ENCODE measurements around the gene SLC2A4RG. TPM values are rescaled to one million over a fixed set of nuclear protein-coding genes. Genes with fewer than 3 reads are reported as not detected.

Gene SLC2A4RG
- total RNA-seq, 8 experiments from 2014 or later = 19.8 to 57.5 (median 36.4) TPM

GRCh38 chr20:63749597-63750508 lies 10.3 kb downstream of the SLC2A4RG start:
- ATAC-seq (replicated peaks in 6 of 8) = no peak
- in situ Hi-C loops (cut with MboI; ENCODE audit: low pct_unique_long_range_greater_than_20kb in 2 of 9, low sequenced_read_pairs in 9 of 9, unreplicated experiment in 9 of 9) = loop anchor here in 1 of 9 experiments (25.0 kb wide), 1 partner anchor 112 kb away; the partner anchor contains the start of genes ABHD16B and TPD52L2
- no peak overlapping the region for H3K27ac ChIP-seq
- H3K4me1 ChIP-seq (replicated peaks in 1 of 2) = peaks cover 0 to 4% of the 10 kb centered on the region in 2 donors
- H3K4me3 ChIP-seq = no peak overlapping the region
- 43 to 100% (median 93%) methylated on average over 1 to 8 of the region's 16 CpGs; no CpG with 5 or more reads in 1 of the 10 experiments for WGBS, 10 experiments

DNA sequence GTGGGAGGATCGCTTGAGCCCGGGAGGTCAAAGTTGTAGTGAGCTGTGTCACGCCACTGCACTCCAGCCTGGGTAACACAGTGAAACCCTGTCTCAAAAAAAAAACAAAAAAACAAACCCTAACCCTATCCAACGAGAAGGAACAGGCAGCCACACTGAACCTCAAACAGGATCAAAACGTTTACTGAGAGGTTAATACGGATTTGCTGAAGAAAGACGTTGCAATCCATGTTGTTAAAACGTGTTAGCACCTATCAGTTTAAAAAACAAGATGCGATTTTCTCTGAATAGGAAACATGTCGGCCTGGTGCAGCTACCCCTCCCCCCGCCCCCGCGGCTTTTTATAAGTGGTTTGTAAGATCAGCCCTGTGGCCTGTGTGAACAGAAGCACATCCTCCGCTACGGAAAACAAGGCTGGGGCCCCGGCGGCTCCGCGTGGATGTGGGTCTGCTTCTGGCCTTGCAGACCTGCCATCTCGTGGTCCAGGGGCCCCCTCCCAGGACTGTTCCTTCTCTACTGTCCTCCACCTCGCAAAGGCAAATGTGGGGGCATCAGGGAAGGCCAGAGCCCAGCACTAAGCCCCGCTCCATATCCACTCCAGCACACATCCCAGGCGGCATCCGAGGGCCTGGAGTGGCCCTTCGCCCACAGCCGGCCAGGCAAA lies 11.4 kb downstream of the SLC2A4RG start:
- 32 to 74% (median 63%) methylated on average over 4 to 15 of the region's 26 CpGs; no CpG with 5 or more reads in 4 of the 10 experiments for WGBS, 10 experiments
- H3K4me1 ChIP-seq (replicated peaks in 1 of 2) = peaks cover 0 to 4% of the 10 kb centered on the region in 2 donors
- peak overlapping the region in 1 of 2 donors; percentile 47 for H3K27ac ChIP-seq
- ATAC-seq (replicated peaks in 6 of 8) = no peak
- no peak overlapping the region for H3K4me3 ChIP-seq
- in situ Hi-C loops (cut with MboI; ENCODE audit: low pct_unique_long_range_greater_than_20kb in 2 of 9, low sequenced_read_pairs in 9 of 9, unreplicated experiment in 9 of 9) = loop anchor here in 1 of 9 experiments (25.0 kb wide), 1 partner anchor 111 kb away; the partner anchor contains the start of genes ABHD16B and TPD52L2

DNA sequence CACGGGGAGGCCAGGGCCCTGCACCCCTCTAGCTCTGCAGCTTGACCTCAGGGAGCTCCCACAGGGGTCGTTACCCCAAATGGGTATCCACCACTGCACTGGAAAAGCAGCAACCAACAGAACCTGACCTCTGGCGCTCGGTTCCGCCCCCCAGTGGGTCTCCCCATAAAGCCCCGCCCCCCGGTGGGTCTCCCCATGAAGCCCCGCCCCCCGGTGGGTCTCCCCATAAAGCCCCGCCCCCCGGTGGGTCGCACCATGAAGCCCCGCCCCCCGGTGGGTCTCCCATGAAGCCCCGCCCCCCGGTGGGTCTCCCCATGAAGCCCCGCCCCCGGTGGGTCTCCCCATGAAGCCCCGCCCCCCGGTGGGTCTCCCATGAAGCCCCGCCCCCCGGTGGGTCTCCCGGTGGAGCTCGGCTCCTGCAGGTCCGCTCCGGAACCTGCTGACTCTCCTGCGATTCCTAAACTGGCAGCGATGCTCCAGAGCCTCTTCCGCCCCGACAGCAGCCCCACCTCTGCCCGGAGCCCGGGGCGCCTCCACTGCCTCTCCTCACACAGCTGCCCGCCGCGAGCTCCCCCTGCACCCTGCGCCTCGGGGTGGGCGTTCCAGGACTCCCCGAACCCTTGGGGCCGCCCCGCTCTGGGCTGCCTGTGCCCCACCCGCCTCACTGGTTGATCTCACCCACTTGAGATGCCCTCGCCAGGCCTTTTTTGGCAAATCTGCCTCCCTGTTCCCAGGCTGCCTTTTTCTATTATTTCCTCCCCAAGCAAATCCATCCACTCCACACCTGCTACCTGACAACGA lies 12.1 kb downstream of the SLC2A4RG start:
- H3K4me1 ChIP-seq (replicated peaks in 1 of 2) = peaks cover 0 to 4% of the 10 kb centered on the region in 2 donors
- H3K27ac ChIP-seq = peak overlapping the region in 1 of 2 donors; percentile 47
- WGBS, 10 experiments = 50 to 100% (median 100%) methylated on average over 1 to 8 of the region's 45 CpGs; no CpG with 5 or more reads in 7 of the 10 experiments
- in situ Hi-C loops (cut with MboI; ENCODE audit: low pct_unique_long_range_greater_than_20kb in 2 of 9, low sequenced_read_pairs in 9 of 9, unreplicated experiment in 9 of 9) = loop anchor here in 1 of 9 experiments (25.0 kb wide), 1 partner anchor 111 kb away; the partner anchor contains the start of genes ABHD16B and TPD52L2
- no peak overlapping the region for H3K4me3 ChIP-seq
- no peak for ATAC-seq (replicated peaks in 6 of 8)

- no peak overlapping the region for H3K27ac ChIP-seq
- peak in 7 of 8 experiments; percentile 12 to 96 (median 66) for ATAC-seq (replicated peaks in 6 of 8)
- in situ Hi-C loops (cut with MboI; ENCODE audit: low pct_unique_long_range_greater_than_20kb in 2 of 9, low sequenced_read_pairs in 9 of 9, unreplicated experiment in 9 of 9) = loop anchor here in 1 of 9 experiments (25.0 kb wide), 1 partner anchor 110 kb away; the partner anchor contains the start of genes ABHD16B and TPD52L2
- H3K4me3 ChIP-seq = no peak overlapping the region
- WGBS, 10 experiments = 74 to 96% methylated on average over 5 to 9 of the region's 50 CpGs; no CpG with 5 or more reads in 8 of the 10 experiments
- peaks cover 0 to 4% of the 10 kb centered on the region in 2 donors for H3K4me1 ChIP-seq (replicated peaks in 1 of 2)
Observed at GRCh38 chr20:63752411-63753101, 13.0 kb downstream of the SLC2A4RG start.

- Histone ChIP-seq H3K4me3 (no peak overlapping the region), H3K27ac (no peak overlapping the region), H3K4me1 (replicated peaks in 1 of 2) (peaks cover 0 to 4% of the 10 kb centered on the region in 2 donors)
- 72 to 100% methylated on average over 1 to 2 of the region's 13 CpGs; no CpG with 5 or more reads in 8 of the 10 experiments for WGBS, 10 experiments
- no peak for ATAC-seq (replicated peaks in 6 of 8)
- in situ Hi-C loops (cut with MboI; ENCODE audit: low pct_unique_long_range_greater_than_20kb in 2 of 9, low sequenced_read_pairs in 9 of 9, unreplicated experiment in 9 of 9) = loop anchor here in 1 of 9 experiments (25.0 kb wide), 1 partner anchor 109 kb away; the partner anchor contains the start of genes ABHD16B and TPD52L2
Observed at GRCh38 chr20:63753381-63753780, 13.8 kb downstream of the SLC2A4RG start.

GRCh38 chr20:63754008-63754407 lies 14.4 kb downstream of the SLC2A4RG start:
- Histone ChIP-seq H3K4me1 (replicated peaks in 1 of 2) (peaks cover 0 to 4% of the 10 kb centered on the region in 2 donors), H3K27ac (no peak overlapping the region), H3K4me3 (no peak overlapping the region)
- in situ Hi-C loops (cut with MboI; ENCODE audit: low pct_unique_long_range_greater_than_20kb in 2 of 9, low sequenced_read_pairs in 9 of 9, unreplicated experiment in 9 of 9) = loop anchor here in 1 of 9 experiments (25.0 kb wide), 1 partner anchor 108 kb away; the partner anchor contains the start of genes ABHD16B and TPD52L2
- WGBS, 10 experiments = 78 to 100% (median 87%) methylated on average over 1 to 5 of the region's 16 CpGs; no CpG with 5 or more reads in 3 of the 10 experiments
- ATAC-seq (replicated peaks in 6 of 8) = peak in 2 of 8 experiments; percentile 9 to 20

DNA sequence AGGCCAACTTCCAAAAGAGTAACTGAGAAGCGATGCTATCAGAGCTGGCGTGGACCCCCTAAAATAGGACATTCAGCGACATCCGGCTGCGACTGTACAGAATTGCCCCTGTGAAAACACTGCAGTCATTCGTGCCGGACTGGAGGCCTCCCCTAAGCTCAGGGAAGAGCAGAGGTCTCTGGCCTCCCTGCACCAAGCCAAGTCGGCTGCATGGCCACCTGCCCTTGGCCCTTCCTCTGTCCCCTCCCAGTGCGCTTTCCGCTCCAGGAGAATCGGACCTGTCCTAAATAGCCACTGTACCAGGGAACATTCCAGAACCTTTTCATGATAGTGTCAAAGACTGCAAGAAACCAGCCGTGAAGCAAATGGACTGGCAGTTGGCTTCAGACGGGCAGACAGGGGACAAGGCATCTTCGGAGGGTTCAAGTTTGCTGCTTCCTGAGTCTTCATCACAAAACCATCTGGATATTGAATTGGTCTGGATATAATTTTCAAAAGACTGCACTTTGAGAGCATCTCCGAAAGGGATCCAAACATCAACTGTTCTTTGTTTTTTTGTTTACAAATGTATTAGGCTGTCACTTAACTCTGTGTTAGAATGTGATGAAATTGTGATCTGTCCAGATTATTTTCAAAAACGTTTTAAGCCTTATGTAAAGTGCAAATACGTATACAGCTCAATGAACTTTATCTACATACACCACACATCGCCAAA lies 16.5 kb downstream of the SLC2A4RG start:
- 68 to 100% (median 95%) methylated on average over 1 to 15 of the region's 18 CpGs for WGBS, 10 experiments
- in situ Hi-C loops (cut with MboI; ENCODE audit: low pct_unique_long_range_greater_than_20kb in 2 of 9, low sequenced_read_pairs in 9 of 9, unreplicated experiment in 9 of 9) = loop anchor here in 1 of 9 experiments (25.0 kb wide), 1 partner anchor 106 kb away; the partner anchor contains the start of genes ABHD16B and TPD52L2
- ATAC-seq (replicated peaks in 6 of 8) = no peak

GRCh38 chr20:63756648-63756991 lies 17.0 kb downstream of the SLC2A4RG start:
- no peak for ATAC-seq (replicated peaks in 6 of 8)
- Histone ChIP-seq H3K27ac (no peak overlapping the region), H3K4me3 (no peak overlapping the region), H3K4me1 (replicated peaks in 1 of 2) (no peaks in the 10 kb centered on the region)
- in situ Hi-C loops (cut with MboI; ENCODE audit: low pct_unique_long_range_greater_than_20kb in 2 of 9, low sequenced_read_pairs in 9 of 9, unreplicated experiment in 9 of 9) = loop anchor here in 1 of 9 experiments (25.0 kb wide), 1 partner anchor 106 kb away; the partner anchor contains the start of genes ABHD16B and TPD52L2
- 40 to 100% (median 68%) methylated on average over 1 to 3 of the region's 8 CpGs; no CpG with 5 or more reads in 6 of the 10 experiments for WGBS, 10 experiments

More for the DNA sequence above, 16.5 kb downstream of the SLC2A4RG start:
- peaks cover 0 to 3% of the 10 kb centered on the region in 2 donors for H3K4me1 ChIP-seq (replicated peaks in 1 of 2)
- H3K27ac ChIP-seq = no peak overlapping the region
- no peak overlapping the region for H3K4me3 ChIP-seq

DNA sequence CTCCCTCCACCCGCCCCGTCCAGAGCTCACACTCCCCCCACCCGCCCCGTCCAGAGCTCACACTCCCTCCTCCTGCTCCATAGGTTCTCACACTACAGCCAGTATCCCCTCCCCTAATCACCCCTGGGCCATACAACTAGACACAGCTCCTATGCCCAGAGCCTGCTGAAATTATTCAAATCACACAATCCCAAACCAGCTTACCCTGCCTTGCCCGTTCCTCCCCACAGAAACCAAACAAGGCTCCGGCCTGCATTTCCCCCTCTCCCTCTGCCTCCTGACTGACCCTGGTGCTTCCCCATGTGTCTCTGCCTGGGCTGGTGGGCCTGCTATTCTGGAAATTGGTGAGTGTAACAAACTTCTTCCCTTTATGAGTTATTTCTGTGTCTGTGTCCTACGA lies 18.6 kb downstream of the SLC2A4RG start:
- WGBS, 10 experiments = 33 to 100% (median 75%) methylated on average over 1 to 2 of the region's 7 CpGs; no CpG with 5 or more reads in 4 of the 10 experiments
- Histone ChIP-seq H3K27ac (no peak overlapping the region), H3K4me3 (no peak overlapping the region), H3K4me1 (replicated peaks in 1 of 2) (no peaks in the 10 kb centered on the region)
- in situ Hi-C loops (cut with MboI; ENCODE audit: low pct_unique_long_range_greater_than_20kb in 2 of 9, low sequenced_read_pairs in 9 of 9, unreplicated experiment in 9 of 9) = loop anchor here in 1 of 9 experiments (25.0 kb wide), 1 partner anchor 104 kb away; the partner anchor contains the start of genes ABHD16B and TPD52L2
- ATAC-seq (replicated peaks in 6 of 8) = no peak

DNA sequence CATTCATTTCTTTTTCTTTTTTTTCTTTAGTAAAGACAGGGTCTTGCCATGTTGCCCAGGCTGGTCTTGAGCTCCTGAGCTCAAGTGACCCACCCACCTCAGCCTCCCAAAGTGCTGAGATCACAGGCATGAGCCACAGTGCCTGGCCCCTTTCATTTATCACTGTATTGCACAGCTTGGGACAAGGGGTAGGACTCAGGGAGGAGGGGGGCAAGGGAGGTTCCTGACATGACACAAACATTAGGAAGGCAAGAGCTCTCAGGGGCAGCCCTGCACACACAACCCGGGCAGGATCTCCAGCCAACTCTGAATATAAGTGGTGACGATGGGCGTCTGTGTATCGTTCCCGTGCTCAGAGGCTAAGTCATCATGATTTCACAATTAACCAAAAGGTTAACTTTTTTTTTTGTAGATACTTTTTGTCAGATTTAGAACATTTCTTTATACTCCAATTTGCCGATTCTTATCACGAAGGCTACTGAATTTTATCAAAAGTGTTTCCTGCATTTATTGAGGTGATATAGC lies 19.9 kb downstream of the SLC2A4RG start:
- no peak overlapping the region for H3K4me3 ChIP-seq
- WGBS, 10 experiments = 83 to 100% (median 97%) methylated on average over 2 to 7 of the region's 7 CpGs; no CpG with 5 or more reads in 2 of the 10 experiments
- H3K27ac ChIP-seq = no peak overlapping the region
- no peaks in the 10 kb centered on the region for H3K4me1 ChIP-seq (replicated peaks in 1 of 2)
- in situ Hi-C loops (cut with MboI; ENCODE audit: low pct_unique_long_range_greater_than_20kb in 2 of 9, low sequenced_read_pairs in 9 of 9, unreplicated experiment in 9 of 9) = loop anchor here in 1 of 9 experiments (25.0 kb wide), 1 partner anchor 103 kb away; the partner anchor contains the start of genes ABHD16B and TPD52L2
- no peak for ATAC-seq (replicated peaks in 6 of 8)

Measured in motor neuron (in vitro differentiated cells).